ENCODE data around the gene KLHL42.

Gene KLHL42

DNA sequence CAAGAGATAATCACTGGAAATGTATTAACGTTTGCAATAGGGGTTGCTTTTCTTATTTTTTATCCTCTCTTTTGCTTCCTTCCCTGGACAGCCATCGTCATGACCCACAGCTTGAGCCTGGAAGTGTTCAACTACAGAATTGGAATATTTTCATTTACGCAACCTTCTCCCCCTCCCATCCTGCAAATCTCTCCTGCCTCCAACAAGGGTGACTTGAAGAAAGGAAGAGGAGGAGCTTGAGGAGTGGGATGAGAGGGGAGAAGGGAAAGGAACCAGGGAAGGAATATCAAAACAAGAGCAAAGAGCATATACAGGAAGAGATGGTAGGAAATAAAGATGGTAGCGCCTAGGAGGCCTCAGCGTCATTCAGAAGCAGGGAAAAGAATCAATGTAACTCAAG, 1.6 kb downstream of the KLHL42 start:
- DNase-seq, result no peak

DNA sequence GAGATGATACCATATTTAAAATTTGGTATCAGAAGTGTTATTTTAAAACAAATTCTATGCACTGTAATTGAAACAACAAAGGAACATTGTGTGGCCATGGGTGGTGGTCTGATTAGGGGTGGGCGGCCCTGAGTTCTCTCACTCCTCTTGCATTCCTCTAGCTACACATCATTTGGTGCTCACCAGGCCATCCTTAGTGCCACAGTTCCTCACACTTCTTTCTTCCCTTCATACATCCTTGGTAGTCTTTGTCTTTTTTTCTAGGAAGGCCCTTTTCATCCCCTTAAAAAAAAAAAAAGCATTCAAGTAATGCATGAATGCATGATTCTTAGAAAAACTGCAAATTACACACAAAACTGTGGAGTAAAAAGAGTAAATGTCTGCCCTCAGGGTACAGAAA, 2.4 kb downstream of the KLHL42 start:
- no peak for DNase-seq

DNA sequence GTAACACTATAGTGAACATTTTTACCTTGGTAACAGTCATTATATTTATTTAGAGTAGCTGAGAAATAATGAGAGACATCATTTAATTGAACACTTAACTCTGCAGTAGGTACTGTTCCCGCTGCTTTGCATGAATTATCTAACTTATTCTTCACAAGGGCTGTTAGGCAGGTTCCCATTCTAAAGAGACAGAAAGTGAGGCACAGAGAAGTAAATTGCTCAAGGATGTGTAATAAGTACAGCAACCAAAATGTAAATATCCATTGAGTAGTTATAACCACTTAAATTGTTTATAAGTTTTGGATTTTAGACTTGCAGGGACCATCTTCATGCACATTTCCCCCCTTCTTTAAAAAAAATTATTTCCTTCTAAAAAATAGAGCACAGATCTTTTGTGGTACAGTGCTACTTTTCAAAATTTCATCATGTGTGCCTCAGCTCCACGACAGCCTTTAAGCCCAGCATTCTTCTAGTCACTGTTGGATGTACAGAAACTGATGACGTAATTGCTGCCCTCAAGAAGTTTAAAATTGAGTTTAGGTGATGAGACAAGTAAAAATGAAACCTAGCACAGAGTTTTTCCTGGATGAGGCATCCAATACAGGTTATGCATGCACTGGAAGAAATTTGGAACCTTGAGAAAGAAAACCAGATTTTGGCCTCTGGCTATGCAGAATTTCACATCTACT, 6.0 kb downstream of the KLHL42 start:
- DNase-seq, result no peak

DNA sequence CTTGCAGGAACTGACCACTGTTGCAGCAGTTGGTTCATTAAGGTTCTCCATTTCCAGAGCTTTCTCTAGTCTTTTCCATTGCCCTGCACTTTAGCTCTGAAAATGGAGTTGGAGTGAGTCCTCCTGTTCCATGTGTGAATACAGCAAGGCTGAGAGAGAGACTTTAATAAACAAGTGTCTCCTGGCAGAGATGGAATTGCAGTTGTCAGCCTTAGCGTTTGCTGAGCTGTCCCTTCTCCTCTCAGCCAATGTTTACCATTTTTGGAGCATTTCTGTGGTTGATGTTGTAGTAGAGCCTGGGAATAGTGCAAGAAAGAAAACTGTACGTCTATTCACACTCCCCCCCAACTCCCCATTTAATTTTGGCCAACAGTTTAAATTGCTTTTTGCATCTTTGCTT, 7.5 kb downstream of the KLHL42 start:
- no peak for DNase-seq

DNA sequence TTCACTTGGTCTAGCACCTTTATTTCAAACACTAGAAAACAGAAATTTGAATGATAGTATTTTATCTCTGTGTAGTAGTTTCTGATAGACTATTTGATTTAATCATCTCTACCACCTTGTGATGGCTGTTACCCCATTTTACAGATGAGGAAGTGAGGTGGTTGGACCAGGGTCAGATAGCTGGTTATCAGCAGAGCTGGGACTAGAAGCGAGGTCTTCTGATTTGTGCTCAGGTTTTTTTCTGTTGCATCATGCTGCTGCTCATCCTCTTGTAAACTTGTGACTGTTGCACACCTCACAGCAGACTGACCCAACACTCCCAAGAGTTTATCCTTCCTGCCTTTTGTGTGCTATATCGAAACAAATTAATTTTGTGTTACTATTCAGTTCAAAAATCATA, 10.1 kb downstream of the KLHL42 start:
- no peak for DNase-seq

DNA sequence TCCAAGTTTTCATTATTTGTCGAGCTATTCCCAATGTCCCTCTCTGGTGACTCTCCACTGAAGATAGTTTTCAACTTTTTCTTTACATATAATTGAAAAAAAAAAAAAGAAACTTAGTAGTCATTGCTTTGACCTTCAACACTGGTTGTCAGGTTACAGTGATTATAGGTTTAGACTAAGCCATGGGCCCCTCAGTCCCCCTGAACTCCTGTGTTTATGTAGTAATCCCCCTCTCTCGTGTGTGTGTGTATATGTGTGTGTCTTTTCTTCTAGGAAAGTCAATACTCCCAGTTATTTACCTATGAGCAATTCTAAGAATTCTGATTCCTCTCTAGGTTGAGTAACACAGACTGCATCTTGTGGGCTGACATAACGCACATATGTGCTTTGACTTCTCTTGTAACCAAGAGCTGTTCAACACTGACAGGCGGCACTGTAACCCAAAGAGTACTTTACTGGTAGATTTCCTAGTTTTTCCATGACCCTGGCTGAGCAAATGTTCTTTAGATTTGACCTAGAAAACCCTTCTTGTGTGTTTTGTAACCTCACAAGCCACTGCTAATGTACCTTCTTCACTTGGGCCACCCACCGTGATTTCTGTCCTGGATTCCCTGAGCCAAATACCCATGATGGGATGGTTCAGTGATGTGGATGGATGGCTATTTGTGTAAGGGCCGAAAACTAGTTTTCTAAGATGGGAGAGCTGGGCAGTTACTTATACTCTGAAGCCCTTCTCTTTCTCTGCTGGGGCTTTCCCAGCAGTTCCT, 15.0 kb downstream of the KLHL42 start:
- no peak for DNase-seq

DNA sequence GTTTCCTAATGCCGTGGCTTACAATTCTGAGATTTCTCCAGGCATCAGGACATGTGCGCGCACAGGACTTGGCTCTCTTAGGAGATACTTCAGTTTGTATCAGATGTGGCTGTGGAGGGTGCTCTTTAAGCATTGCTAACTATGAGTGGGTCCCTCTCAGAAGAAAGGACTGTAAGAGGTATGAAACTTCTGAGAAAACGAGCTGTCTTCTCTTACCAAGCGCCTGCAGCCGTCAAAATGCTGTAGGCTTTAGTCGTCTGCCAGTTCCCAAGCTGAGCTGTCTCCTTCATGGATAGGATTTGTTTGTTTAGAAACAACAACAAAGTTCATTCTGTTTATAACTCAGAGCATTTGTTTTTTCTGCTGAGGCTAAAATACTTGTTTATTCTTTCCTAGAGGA, 16.1 kb downstream of the KLHL42 start:
- DNase-seq, result no peak

DNA sequence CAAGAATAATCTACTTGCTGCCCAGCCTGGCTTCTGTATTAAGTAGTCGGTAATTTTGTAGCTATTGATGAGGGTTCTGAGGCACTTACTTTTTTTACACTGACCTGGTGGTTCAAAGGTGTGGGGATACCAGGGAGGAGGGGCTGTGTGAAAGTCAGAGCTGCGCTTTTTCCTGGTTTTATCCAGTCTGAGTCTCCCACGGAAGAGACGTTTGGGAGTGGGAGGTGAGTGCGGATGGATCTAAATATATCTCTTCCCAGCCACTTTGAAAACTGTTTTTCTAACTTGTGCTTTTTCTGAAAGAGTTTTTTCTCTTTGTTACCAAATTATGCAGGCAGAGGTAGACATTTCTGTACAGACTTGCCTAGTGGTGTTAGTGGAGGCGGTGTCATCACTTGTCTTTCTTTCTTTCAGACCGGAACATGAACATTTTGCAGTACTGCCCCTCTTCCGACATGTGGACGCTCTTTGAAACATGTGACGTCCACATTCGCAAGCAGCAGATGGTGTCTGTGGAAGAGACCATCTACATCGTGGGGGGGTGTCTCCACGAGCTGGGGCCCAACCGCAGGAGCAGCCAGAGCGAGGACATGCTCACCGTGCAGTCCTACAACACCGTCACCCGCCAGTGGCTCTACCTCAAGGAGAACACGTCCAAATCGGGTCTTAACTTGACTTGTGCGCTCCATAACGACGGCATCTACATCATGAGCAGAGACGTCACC, 17.4 kb downstream of the KLHL42 start:
- DNase-seq, result no peak

DNA sequence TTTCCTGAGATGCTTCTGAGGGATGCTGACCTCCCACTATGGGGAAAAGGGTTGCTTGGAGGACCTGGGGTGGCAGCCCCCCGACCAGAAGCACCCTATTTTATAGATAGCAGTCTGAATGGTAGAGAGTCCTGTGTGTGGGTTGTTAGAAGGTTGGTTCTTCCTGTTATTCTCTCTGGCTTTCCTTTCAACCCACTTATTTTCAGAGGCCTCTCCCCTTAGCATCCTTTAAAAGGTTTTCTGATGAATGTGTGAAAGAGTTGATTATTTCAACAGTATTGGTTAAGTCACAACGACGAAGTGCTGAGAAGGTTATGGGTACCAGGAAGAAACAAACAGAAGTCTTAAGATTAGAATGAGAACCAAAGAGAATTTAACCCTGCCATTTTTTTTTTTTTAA, 20.8 kb downstream of the KLHL42 start:
- no peak for DNase-seq

DNA sequence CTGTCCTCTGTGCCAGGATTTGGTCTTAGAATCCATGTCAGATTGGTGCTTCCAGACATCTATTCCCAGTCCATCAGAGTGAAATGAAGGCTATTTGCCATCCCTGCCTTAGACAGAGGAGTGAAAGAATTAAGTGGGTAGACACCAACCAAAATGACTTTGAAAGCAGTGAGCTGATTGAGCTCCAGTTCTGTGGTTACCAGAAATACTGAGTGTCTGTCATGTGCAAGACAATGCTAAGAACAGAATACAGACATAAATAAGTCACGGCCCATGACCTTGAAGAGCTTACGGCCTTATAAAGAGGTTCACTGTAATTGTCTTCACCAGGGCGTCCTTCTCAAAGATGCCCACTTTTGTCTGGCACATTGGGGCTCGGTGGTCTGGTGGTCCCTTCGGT, 21.6 kb downstream of the KLHL42 start:
- no peak for DNase-seq

DNA sequence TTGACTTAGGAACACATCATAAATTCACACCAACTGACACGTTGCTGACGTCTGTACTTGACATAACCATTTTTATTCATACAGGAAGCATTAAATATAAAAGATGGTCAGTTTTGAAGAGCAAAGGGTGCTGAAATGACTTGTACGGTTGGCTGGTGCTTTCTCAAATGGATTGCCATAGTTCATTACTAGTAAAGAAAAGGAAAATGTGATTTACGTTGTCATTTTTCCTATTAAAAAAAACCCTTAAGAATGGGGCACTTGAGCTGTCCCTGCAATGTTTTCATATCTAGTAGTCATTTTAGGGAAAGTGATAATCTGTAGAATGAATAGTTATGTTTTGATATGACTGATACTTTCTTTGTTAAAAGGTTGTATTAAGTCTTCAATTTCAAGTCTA, 22.5 kb downstream of the KLHL42 start:
- no peak for DNase-seq

DNA sequence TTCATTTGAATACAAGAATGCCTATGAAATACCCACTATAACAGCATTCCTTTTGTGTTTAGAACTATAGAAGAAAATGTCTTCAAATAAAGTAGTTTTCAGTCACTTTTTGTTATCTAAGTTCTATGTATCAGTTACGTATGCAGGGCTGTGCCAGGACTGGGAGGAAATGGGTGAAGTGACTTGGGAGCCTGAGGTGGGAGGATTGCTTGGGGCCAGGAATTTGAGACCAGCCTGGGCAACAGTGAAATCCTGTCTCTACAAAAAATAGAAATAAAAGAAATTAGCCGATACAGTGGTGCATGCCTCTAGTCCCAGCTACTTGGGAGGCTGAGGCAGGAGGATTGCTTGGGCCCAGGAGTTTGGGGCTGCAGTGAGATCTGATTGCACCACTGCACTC, 22.9 kb downstream of the KLHL42 start:
- DNase-seq, result no peak

DNA sequence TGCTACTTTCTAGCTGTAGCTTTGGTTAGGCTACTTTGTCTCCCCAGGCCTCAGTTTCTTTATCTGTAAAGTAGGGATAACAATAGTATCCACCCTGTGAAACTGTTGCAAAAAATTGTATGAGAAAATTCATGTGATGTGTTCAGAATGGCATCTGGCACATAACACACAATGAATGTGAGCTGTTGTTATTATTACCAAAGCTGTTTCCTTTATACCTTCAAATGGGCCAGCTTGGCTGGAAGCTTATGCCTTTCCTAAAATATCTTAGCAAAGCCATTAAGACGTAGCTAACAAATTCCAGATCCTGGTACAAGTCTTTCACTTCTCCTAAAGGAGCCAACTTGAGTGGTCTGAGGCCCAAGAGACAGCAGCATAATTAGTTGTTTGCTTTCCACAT, 25.2 kb downstream of the KLHL42 start:
- DNase-seq, result no peak

DNA sequence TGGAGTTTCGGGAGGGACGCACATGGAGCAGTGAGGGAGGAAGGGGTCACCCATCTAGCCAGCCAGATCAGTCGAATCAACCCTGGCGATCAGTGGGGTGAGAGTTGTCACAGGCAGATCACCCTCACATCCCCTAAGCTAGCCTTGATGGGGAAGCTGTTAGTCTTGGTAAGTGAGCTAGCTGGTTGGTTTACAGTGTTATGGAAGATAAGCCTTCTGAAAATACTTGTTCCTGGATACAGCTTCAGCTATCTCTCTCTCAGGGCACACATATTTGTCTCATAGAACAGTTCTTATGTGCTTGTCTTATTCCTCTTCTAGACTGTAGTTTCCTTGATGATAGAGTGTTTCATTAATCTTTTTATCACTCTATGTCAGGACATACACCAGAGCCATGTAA, 26.2 kb downstream of the KLHL42 start:
- no peak for DNase-seq

DNA sequence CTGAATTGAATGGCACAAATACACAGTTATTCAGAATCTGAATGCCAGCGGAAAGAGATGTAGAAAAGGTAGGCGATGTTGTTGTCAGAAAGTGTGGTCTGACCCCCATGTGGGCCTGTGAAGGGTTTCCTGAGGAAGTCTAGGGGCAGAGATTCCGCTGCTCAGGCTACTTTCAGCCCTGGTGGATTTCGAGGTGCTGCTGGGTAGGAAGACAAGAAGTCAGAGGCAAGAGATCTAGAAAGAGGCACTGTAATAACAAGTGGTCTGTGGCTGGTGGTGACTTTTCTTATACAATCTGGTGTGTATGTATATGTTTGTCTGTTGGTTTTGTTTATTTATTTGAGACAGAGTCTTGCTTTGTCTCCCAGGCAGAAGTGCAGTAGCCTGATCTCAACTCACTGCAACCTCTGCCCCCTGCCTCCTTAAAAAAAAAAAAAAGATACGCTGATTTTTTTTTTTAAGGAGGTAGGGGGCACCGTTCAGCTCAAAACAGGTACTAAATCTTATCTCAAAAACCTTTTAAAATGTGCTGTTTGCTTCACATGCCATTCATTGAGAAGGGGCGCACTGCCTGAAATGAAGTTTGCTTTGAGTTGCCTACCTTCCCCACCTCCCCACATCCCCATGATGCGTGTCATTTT, 27.1 kb downstream of the KLHL42 start:
- no peak for DNase-seq

DNA sequence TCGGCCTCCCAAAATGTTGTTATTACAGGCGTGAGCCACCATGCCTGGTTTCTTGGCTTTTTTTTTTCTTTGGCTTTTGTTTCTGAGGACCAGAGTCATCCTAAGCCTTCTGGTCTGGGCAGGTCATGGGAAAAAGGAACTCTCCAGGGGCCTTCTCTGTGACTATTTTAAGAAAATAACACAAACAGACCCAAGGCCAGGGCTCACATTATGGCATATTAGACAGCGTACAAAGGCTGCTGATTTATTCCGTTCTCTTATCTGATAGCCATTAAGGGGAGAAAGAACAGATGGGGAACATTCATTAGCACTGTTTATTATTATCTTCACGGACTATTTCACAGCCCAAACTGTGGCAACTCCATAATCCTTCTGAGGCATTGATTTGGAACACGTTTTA, 28.8 kb downstream of the KLHL42 start:
- DNase-seq, result no peak

DNA sequence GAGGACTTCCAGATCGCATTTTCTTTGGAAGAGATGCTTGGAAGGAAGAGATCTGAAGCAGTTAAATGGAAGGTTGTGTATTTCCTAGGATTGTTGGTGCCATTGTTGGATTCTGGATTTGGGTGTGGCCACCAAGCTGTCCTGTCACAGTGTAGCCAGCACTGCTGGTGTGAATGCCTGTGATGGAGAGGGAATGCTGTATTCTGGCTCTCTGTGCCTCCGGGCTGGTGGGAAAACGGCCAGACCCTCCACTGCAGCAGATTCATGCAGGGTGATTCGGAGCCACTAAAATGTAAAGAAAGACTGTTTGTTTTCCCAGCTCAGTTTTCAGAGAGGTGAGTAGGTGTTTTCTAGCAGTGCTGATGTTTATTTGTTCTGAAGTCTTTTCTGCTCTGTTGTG, 30.7 kb downstream of the KLHL42 start:
- no peak for DNase-seq

DNA sequence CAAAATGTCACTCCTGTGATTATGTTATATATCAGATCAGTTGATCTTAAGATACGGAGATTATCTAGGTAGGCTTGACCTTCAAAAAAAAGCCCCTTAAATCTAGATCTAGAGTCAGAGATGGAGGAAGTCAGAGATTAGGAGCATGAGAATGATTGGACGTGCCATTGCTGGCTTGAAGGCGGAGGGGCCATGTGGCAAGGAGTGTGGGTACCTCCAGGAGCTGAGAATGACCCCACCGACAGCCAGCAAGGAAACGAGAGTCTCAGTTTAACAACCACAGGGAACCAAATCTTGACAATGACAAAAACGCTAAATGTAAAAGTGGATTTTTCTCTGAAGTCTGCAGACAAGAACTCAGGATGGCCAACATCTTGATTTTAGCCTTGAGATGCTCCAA, 32.5 kb downstream of the KLHL42 start:
- DNase-seq, result no peak

DNA sequence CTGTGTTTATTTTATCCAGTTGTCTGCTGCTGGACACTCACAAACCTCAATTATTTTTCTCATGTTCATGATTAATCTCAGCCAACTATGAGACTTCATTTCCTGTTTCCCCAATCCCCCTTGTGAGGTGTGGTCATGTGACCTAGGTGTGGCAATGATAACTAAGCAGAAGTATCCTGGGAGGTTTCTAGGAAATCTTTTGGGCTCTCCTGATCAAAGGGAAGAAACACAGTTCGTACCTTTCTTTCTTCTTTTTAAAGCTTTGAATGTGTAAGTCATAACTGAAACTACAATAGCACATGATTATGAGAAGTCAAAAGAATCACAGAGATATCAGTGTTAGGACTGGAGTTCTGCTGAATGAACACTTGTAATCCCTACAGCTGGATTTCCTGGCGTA, 34.4 kb downstream of the KLHL42 start:
- DNase-seq, result no peak

DNA sequence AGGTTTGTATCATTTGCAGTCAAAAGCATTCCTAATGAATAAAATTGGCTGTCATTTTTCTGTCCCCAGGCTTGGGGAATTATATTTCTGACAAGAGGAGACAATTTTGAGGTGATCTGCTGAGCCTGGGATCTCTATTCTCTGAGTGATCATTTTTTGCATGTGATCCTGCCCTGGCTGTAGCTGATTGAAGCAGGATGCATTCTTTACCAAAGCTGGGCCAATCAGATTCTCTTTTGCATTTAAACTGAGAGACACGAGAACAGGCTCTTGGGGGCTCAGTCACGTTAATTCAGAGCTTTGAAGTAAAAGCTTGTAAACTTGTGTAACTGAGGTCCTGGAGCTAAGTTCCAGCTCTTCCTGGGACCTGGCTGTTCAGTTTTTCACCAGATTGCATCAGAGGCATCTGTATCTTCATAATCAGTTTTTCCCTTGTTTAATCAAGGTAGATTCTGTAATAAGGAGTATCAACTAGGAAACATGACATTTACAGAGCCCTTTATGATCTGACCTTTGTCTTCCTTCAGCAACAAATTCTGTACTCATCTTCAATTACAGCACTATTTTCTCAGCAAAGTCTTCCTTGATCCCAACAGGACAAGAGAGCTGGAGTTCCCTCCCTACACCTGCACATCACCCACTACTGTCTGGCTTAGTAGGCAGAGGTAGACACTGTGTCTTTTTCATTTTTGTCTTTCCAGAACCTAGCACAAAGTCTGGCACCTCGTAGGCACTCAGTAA, 35.0 kb downstream of the KLHL42 start:
- no peak for DNase-seq

DNA sequence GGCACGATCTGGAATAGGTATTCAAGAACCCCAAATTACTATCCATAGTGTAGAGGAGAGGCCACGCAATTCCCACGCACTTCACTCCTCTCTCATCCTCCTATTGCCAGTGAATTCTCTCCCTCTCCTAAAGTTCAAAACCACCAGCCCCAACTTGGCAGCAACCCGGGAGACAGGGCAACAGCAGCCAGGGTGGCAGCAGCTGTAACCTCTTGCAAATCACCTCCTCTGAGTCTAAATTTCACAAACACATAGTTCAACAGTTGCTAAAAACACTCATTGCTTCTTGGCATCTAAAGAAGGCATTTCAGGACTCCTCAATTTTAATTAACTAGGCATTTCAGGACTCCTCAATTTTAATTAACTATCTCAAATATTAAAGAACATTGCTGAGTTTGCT, 37.7 kb downstream of the KLHL42 start:
- DNase-seq, result no peak

DNA sequence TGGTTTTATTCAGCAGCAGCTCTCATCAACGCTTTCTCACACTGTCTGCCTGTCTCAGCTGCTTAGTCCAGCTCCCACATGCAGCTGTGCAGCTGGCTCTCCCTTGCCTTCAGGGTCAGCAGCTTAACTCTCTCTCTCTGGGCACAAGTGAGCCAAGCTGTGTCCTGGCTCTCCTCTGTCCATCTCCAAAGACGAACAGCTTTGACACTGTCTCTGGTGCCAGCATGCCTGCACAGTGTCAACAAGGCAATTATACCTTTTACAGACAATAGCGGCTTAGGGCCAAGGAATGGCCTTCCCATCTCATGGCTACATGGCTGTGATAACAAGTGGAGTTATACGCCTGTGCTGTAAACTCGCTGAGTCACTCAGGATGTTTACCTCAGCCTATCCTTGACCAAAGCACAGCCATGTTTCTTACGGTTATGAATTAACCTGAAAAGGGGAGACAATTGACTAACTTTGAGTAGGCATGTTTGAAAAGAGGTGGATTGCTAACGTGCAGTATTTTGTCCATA, 38.4 kb downstream of the KLHL42 start:
- no peak for DNase-seq

DNA sequence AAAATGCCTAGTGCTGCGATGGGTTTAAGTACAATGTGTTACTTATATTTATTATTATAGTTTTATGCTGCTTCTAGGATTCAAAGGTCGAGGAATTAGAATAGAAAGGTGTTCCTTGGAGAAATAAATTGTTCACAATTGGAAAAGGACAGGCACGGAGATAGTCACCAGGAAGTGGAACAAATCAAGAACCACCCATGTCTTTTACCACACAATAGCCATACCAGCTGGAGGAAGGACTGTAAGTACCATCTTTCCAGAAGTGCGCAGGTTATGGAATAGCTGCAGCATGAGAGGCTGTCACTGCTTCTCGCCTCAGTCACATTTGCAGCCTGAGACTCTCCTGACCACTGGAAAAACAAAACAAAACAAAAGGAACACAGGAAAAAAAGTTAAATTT, 40.5 kb downstream of the KLHL42 start:
- DNase-seq, result no peak

All from activated naive CD4-positive, alpha-beta T cell (primary cell).